GM21360 (cell line): ENCODE measurements around the gene LY6G6C.

ENCODE experiments used
- ATAC-seq: cut with Tn5 transposase; IDR thresholded peaks from one replicate; pipeline ENCODE4 v1.9.1; 2021; ENCODE audit warnings: mild to moderate bottlenecking, moderate library complexity; ENCODE audit not compliant: unreplicated experiment

The LY6G6C gene

DNA sequence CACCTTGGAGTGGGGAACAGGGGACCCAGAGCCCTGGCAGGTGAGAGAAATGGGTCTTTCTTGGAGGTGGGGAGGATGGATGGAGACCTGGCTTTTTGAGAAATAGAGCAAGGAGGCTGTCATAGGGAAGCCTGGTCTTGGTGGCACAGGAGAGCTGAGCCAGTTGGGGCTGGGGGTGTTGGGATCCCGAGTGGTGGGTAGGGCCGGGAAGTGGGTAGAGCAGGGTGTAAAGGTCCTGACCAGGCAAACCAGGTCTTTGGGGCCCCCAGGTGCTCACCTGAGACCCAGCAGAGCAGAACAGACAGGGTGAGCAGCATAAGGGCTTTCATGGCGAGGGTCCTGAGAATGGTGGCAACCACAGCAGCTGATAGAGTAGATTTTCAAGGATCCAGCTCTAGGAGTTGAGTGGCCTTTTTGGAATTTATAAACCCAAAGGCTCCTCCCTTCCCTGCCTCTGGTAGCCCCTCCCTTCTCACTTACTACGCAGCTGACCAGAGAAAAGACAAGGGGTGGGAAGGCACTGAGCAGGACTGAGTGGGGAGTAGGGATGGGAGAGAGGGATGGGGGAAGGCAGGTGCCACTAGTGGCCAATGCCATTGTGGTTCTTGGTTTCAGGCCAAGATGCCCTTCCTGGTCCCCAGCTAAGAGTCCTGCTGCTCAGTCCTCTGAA, at the start of gene LY6G6C:
Gene LY6G6C, minus strand, starts transcription at position 396 of the 670 bp plus-strand sequence. Its CDS starts 67 bp downstream, at position 329.
- no peak for ATAC-seq

DNA sequence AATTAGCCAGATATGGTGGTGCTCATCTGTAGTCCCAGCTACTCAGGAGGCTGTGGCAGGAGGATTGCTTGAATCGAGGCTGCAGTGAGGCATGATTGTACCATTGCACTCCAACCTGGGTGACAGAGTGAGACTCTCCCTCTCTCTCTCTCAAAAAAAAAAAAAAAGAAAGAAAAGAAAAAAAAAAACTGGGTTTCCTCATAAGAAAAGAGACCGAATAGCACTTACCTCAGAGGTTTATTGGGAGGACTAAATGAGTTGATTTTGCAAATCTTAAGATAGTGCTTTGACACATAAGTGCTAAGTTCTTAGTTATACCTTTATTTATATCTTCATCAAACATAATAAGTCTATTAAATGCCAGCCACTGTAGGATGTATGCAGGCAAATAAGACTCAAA, 49.3 kb upstream of the LY6G6C start:
- ATAC-seq = no peak

DNA sequence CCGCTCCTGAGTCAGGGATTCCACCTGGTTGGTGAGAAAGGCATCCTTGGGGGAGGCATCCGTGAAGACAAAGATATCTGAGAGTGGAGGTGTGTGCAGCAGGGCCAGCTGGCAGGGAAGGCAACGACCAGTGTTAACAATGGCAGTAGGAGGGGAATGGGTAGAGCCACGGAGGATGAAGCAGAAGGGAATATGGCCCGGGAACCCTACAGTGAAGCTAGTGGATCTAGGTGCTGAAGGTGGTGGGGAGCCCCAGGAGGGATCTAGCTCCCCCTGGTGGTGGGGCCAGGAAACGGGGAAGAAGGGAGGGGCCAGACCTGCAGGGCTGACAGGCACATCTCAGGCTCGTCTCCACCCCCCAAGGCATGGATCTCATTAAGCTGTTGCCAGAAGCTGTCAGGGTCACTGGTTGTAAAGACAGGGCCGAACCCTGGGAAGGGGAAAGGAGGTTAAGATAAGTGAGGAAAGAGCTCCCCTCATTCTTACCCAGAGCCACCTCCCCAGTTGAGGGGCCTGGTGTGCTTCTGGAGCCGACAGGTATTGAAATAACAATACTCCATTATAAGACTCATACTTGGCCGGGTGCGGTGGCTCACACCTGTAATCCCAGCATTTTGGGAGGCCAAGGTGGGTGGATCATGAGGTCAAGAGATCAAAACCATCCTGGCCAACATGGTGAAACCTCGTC, 48.3 kb upstream of the LY6G6C start:
- no peak for ATAC-seq

GRCh38 chr6:31768363-31769257, 47.1 kb upstream of the LY6G6C start:
- no peak for ATAC-seq

- no peak for ATAC-seq
These were observed 45.6 kb upstream of the LY6G6C start for GRCh38 chr6:31767096-31767645.

DNA sequence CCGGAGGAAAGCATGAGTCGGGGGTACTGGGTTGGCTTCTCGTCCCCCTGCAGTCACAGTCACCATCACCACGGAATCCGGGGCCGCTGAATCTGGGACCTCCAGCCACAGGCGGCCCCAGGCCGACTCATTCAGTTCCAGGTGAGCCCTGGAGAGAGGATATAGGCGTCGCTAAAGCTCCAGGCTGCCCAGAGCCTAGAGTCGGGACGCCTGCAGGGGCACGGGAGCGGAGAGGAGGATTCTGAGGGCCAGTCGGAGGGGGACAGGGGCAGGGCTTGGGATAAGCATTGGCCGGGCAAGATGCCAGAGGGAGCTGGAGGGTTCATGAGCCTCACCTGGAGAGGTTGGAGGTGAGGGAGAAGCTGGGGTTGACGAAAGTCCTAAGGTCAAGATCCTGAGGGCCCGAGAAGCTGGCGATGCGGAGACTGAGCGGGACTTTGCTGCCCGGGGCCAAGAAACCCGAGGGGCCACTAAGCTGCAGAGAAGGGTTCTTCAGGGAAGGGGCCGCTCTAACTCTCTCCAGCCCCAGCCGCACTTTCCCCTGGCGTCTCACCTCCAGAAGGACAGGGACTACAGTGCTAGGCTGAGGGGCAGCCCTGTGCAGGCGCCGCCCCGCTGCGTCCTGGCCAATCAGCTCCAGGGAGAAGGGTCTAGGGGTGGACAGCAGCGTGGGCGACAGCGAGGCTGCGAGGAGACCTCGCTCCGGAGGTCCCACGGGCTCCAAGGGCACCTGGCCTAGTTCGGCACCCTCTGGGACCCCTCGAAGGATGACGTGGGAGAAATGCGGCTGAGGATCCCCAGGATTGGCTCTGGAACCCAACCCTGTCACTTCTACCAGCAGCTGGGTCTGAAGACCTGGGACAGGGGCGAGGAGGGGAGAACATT, 44.6 kb upstream of the LY6G6C start:
- ATAC-seq = no peak

GRCh38 chr6:31765559-31765909, 44.0 kb upstream of the LY6G6C start:
- no peak for ATAC-seq

DNA sequence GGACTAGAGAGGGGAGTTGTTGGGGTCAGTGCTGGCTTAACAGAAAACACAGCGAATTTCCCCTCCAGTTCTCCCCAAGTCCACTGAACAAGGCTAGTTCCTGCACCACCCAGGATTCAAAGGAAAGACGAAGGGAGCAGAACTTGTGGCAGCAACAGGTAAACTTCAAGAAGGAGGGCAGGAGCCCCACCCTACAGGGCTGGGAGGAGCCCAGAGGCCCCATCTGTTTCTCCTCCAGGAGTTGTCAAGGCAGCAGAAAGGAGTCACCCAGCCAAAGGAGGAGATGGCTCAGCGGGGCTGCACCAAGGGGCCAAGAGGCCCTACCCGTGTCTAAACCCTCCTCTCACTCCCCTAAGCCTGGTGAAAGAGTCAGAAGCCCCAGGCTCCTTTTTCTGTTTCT, 42.7 kb upstream of the LY6G6C start:
- no peak for ATAC-seq

GRCh38 chr6:31763619-31763940, 42.0 kb upstream of the LY6G6C start:
- ATAC-seq = no peak

DNA sequence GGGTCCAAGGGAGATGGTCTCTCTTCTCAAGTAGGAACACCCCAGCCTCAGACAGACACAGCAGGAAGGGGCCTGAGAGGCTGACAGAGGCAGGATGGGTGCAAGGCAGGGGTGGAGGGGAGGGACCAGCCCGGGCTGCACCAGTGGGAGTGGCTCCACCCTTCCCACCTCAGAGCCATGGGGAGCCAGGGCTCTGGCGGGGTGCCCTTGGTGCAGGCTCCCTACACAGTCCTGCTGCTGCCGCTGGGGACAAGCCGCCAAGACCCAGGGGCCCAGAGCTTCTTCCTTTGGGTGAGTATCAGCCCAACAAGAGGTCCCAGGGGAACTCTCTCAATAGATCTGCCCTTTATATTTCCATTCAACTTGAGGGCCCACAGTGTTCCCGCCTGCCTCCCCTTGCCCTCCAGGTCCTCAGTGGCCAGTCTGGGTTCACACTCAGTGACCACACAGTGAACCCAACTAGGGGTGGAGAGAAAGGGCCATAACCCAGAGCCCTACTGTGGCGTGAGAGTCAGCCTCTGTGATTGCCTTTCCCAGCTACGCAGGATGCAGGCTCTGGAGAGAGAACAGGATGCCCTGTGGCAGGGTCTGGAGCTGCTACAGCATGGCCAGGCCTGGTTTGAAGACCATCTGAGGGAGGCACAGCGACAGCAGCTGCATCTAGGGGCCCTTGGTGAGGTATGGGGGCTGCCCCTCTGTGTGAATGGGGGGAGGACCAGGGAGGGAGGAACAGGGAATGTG, 41.5 kb upstream of the LY6G6C start:
- ATAC-seq = no peak

GRCh38 chr6:31762356-31762755, 40.8 kb upstream of the LY6G6C start, which contains the start of gene SAPCD1:
TSS of gene SAPCD1 (plus strand) at chr6:31762656. CDS start at chr6:31763055, 399 bp downstream.
- no peak for ATAC-seq

DNA sequence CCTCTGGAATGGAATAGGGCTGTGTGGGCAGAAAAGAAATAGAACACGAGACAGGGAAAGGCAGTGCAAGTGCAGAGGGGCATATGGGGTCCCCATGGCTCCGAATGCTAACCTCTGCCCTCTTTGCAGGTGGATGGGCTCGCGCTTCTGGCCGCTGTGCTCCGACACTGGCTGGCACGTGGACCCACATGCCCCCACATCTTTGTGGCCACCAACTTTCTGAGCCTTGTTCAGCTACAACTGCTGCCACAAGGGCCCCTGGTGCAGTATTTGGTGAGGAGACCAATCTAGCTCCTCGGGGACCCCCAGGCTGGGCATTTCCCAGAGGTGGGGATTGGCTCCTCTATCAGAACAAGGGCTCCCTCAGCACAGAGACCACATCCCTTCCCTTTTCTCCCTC, 39.8 kb upstream of the LY6G6C start:
- ATAC-seq = no peak

- no peak for ATAC-seq
These were observed 39.2 kb upstream of the LY6G6C start for GRCh38 chr6:31760790-31761189.

DNA sequence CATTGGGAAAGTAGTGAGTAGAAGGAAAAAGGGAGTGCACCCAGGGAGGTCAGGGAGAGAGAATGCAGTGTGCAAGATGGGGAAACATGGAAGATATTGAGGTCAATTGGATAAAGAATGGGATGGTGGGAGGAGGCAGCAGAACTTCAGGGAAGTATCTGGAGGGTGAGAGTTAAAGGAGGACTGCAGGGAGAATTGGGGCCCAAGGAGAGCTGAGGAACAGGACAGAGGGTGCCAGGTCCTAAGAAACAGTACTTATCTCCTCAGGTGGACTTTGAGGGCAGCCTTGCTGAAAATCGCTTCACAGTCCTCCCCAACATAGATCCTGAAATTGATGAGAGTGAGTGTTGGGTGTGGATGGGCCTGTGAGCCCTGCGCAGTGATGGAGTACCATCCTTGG, 36.7 kb upstream of the LY6G6C start:
- ATAC-seq = no peak

DNA sequence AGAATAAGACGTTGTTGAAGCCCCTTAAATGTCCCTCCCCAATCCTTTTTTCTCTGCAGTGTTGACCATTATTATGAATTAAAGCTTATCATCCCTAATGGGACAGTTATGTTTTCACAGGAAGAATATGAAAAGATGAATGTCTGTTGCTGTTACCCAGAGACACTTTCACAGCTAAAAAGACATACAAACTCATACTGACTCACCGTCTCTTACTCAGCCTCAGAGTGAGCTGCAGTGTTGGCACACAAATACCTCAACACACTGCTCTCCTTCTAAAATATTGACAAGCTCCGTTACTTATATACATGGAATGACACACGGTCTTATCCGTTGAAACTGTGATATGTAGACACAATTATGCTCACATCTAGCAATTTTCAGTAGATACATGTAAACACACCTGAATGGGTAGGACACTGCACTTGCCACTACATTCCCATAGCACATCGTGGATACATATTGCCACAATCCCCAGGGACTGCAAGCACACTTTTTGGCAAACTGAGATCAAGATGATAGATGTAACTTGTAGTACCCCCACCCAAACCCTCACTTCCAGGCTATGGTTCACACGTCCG, 31.3 kb upstream of the LY6G6C start:
- no peak for ATAC-seq

DNA sequence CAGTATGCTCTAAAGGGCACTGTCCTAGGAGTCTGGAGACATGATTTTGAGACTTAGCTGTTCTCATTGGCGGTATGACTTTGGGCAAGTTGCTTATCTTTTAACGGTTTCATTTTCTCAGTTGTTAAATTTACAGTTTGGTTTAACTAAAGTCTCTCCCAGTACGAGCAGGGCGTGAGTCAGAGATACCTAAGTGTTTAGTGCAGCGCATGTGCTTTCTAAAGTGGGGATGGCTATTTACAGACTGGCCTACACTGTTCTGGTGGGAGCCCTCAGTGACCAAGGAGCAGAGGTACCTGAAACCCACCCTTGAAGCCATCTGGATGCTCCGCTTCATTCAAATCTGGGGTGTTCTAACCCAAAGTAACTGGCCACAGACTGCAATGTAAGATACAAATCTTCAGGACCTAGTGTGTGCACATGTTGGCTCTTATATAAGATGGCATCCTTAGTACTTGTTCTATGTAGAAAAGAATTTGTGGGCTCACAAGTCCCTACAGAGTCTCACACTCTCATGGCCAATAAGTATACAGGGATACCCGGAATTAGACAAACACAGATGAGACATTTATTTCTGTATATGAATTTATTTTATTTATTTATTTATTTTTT, 29.0 kb upstream of the LY6G6C start:
- ATAC-seq = no peak

DNA sequence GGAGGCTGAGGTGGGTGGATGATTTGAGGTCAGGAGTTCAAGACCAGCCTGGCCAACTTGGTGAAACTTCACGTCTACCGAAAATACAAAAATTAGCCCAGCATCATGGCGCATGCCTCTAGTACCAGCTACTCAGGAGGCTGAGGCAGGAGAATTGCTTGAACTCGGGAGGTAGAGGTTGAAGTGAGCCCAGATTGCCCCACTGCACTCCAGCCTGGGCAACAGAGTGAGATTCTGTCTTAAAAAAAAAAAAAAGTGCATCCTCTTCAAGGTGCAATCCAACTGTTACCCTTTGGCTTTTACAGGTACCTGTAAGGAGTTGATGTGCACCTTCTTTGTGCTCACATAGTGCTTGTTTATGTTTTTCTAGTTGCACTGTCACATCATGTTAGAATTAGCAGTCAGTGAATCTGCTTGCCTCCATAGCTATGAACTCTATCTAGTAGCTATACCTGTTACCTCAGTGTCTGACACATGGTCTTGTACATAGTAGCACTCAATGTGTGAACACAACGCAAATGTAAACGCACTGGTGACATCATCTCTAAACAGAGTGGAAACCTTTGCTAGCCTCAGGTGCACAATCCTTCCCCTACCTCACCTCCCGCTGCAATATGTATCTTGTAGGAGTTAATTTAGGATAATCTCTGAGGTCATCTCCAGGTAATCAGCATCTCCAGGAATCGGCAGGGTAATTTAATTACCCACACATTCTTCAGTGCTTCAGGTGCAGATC, 27.9 kb upstream of the LY6G6C start:
- no peak for ATAC-seq

DNA sequence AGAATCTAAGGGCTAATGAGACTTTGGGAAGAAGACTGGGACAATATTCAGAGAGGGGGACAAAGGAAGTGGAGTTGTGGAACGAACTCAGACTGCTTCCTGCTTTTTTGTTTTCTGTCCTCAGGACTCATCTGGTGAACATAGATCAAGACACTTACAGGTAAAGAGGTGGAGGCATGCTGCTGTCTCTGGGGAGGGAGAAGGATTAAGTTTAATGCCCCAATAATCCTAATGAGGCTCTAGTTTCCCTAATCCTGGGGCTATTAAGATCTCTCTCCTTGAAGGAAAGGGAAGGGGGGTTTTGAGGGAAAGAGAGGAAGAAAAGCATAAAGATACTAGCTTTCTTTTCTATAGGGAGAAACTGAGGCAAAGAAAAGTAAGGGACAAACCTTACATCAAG, 22.9 kb upstream of the LY6G6C start:
- no peak for ATAC-seq
